GM12891 (cell line): ENCODE data around the gene CACNA2D1.

ENCODE experiments used
- DNase-seq: peaks from one replicate; pipeline ENCODE4 v3.0.0; 2011; ENCODE audit warnings: low spot score; ENCODE audit not compliant: insufficient read length
- FAIRE-seq: peaks from 2 replicates; lab custom pipeline; 2011; peaks lifted over from hg19 to GRCh38; lab: Jason Lieb, UNC
- PAX5 ChIP-seq: IDR thresholded peaks from 2 replicates; pipeline ENCODE4 v1.6.1; 2011; ENCODE audit warnings: low read length, moderate library complexity, mild to moderate bottlenecking; ENCODE audit not compliant: insufficient read depth, severe bottlenecking
- POLR2A ChIP-seq: IDR thresholded peaks from 2 replicates; pipeline ENCODE4 v1.6.1; 2011; ENCODE audit warnings: low read depth, low read length, control low read depth
- POLR2AphosphoS5 ChIP-seq: IDR thresholded peaks from 2 replicates; pipeline ENCODE4 v1.6.1; 2011; ENCODE audit warnings: low read depth, low read length, control low read depth
- POU2F2 ChIP-seq: IDR thresholded peaks from 2 replicates; pipeline ENCODE4 v1.6.1; 2011; ENCODE audit warnings: low read depth, mild to moderate bottlenecking, control low read depth, low read length, moderate library complexity
- SPI1 ChIP-seq: IDR thresholded peaks from 2 replicates; pipeline ENCODE4 v1.6.1; 2011; ENCODE audit warnings: low read depth, low read length, control low read depth
- TAF1 ChIP-seq: IDR thresholded peaks from 2 replicates; pipeline ENCODE4 v1.6.1; 2011; ENCODE audit warnings: low read depth, low read length, control low read depth

Gene CACNA2D1

DNA sequence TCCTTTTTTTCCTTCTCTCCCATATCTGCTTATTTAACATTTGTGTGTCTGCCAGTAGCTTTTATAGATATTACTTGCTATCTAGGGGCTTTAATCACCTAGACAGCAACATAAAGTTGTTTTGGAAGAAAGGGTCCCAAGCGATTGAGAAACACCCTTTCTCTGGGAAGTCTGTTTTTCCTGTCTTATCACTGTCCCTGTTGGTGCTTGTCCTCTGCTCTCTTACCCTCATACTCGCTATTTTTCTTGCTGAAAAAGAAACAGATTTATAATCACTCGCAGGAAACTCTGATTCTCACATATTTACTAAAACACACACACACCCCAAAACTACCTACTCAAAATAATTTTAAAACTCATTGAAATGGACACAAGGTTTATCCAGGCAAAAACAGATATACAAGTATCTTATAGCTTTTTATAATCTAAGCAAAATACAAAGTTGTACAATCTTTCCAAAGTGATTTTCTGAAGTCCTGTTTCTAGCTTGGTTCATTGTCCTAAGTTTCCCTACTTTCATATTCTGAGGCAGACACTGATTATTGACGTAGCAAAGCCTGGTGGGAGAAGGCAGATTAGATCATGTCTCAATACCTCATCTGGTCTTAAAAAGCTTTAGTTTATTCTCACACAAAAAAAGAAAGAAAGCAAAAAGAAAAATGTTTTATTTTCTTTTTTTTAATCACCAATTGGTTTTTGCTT, 157.3 kb downstream of the CACNA2D1 start:
- TF ChIP-seq SPI1 (no peak), PAX5 (no peak), TAF1 (no peak), POU2F2 (no peak), POLR2A (no peak), POLR2AphosphoS5 (no peak)
- no peak for FAIRE-seq
- no peak for DNase-seq

DNA sequence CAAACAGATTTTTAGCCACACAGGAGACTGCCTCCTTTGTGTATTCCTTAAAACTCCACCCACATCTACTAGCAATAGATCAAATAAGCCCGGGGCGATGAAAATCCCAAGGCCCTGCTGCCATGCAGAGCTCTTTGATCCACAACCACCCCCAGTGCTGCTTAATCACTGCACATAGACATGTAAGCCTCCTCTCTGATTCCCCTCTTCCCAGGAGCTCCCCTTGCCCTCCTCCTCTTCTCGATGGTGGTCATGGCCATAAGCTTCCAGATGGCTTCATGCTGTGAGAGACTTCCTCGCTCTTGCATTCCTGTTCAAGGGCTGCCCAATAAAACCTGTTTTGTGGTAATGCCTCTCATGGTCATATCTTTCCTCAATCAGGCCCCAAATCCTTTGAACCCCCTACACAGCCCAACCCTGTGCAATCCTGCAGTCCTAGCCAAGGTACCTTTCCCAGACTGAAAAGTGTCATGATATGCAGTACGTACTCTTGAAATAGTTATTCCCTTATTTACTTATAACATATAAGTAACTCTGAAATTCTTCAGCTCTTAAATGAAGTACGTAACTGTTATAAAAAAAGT, 158.5 kb downstream of the CACNA2D1 start:
- no peak for DNase-seq
- FAIRE-seq = no peak
- no peak for TF ChIP-seq POLR2A
- no peak for TF ChIP-seq TAF1
- TF ChIP-seq POU2F2 = no peak
- no peak for TF ChIP-seq SPI1
- TF ChIP-seq PAX5 = no peak
- TF ChIP-seq POLR2AphosphoS5 = no peak

DNA sequence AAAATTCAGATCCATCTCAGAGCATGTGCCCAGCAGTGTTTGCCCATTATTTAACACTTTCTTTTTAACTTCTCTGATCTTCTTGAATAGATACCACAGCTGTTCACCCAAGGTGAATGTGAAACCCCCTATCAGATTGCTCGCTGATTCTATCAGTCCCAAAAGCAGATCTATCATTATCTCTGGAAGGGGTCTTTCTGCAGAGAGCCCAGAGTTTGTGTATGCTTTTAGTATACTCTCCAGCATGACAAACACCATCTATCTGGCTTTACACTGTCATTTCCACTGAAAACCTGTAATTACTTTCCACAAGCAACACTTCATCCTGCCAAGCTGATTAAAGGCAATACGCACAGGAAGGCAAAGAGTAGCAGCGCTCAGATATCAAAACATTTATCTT, 168.2 kb downstream of the CACNA2D1 start:
- FAIRE-seq (no peak), DNase-seq (no peak)
- TF ChIP-seq POLR2AphosphoS5 (no peak), SPI1 (no peak), PAX5 (no peak), POU2F2 (no peak), POLR2A (no peak), TAF1 (no peak)

DNA sequence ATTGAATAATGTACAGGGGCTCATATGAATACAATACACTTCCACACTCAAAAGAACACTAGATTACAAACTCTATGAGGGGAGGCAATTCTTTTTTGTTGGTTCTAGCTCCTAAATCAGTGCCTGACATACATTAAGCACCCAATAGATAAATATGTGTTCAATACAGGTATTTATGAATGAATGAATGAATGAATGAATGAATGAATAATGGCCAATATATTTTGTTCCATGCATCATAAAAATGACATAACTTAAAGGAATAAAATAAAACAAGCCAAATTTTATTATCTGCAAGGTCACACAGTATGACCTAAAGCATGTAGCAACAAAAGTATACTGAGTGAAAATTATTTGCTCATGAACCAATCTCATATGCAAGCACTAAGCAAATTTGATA, 168.9 kb downstream of the CACNA2D1 start:
- TF ChIP-seq PAX5 = no peak
- FAIRE-seq (no peak), DNase-seq (no peak)

DNA sequence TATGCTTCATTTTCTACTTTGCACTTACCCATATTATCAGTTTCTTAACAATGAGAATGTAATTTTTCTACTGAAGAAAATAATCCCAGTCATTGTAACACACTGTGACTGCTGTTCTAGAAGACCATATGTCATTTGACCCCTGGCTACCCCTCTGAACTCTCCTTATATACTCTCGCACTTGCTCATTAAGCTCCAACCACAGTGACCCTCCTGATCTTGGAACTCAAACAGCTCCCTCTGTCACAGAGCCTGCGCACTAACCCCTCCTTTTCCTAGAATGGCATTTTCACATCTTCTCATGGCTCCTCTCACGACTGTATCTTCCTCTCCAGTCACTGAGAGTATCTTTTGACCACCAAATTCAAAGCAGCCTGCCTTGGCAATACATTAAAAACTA, 169.7 kb downstream of the CACNA2D1 start:
- no peak for TF ChIP-seq POLR2A
- TF ChIP-seq SPI1 = no peak
- TF ChIP-seq POLR2AphosphoS5 = no peak
- TF ChIP-seq PAX5 = no peak
- no peak for TF ChIP-seq POU2F2
- no peak for TF ChIP-seq TAF1
- FAIRE-seq (no peak), DNase-seq (no peak)

DNA sequence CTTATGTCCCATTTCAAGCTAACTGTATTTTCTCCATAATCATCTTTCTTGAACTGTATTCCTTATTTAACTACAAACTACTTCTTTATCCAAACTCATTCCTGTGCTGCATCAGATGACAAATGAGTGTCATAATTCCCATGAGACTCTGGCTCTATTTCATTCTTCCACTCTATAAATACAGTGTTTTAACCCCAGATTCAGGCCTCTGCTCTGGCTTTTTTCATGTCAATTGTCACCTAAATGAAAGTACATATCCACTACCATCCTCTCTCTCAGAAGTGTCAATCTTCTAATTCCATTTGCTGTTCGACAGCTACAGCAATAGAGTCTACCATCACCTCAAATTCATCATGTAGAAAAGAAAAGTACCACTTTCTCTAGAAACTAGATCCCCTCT, 172.7 kb downstream of the CACNA2D1 start:
- FAIRE-seq (no peak), DNase-seq (no peak)
- TF ChIP-seq POU2F2 = no peak
- TF ChIP-seq TAF1 = no peak
- no peak for TF ChIP-seq POLR2A
- no peak for TF ChIP-seq POLR2AphosphoS5
- no peak for TF ChIP-seq PAX5
- no peak for TF ChIP-seq SPI1

DNA sequence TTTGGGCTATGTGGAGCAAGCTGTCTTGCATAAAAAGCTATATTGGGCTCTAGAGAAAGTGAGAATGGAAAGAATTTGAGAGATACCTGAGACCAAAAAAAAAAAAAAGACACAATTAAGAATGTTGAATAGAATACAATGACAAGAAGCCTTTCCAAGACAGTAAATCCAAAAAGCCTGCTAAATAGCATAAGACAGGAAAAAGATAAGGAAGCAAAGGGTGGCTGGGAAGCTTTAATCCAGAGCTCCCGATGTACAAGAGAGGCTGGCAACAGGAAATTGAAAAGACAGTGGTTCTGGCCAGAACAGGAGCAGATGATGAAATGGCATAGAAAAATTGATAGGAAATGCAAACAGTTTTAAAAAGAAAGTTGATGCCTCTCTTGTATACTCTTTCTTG, 174.9 kb downstream of the CACNA2D1 start:
- FAIRE-seq (no peak), DNase-seq (no peak)
- TF ChIP-seq POU2F2 (no peak), PAX5 (no peak), SPI1 (no peak), POLR2AphosphoS5 (no peak), TAF1 (no peak), POLR2A (no peak)

DNA sequence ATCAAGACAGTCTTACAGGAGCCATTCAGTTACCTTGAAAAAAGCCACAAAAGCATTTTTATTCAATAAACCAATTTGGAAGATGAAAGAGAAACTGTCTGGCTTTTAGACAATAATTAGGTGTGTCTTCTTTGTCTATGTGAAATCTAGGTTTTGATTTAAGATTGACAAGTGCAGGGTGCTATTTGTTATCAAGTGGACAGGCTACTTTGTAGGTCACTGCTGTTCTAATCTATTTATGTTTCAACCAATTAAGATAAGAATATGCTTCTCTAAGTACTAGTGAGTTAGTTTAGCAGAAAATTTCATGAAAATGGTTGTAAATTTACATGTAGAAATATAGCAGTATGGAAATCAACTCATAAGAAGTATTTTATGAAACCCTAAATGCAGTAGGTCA, 177.5 kb downstream of the CACNA2D1 start:
- no peak for FAIRE-seq
- TF ChIP-seq PAX5 = no peak
- no peak for TF ChIP-seq POLR2AphosphoS5
- TF ChIP-seq TAF1 = no peak
- TF ChIP-seq POU2F2 = no peak
- no peak for TF ChIP-seq SPI1
- TF ChIP-seq POLR2A = no peak
- DNase-seq = no peak

DNA sequence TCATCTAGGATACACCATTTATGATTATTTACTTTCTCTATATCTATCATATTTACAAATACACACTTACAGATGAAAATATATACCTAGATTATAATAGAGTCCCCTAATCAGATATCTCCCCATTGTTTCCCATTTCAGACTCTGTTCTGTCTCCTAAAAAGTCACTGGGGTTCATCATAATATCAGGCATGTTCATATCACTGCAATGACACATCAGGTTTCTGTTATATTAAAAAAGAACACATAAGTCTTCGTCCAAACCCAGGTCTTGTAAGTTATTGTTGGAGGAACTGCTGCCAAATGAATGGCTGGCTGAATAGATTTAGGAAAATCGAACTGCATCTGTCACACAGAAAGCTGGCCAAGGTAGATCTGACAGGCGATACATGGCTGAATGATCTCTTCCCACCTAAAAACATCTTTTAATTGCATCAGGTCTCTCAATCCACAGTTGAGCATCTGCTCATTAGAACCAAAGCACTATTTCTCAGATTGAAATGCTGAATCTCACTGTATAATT, 178.7 kb downstream of the CACNA2D1 start:
- FAIRE-seq = no peak
- no peak for TF ChIP-seq PAX5
- no peak for TF ChIP-seq SPI1
- TF ChIP-seq POLR2AphosphoS5 = no peak
- TF ChIP-seq POU2F2 = no peak
- TF ChIP-seq POLR2A = no peak
- no peak for TF ChIP-seq TAF1
- no peak for DNase-seq
